Dendritic cell treated with granulocyte-macrophage colony-stimulating factor and Interleukin-4, amounts not matched to agents 40 ng/mL and 50 ng/mL, for 4 days (primary cell): ENCODE results near the gene DHX9.

ENCODE experiments used
- H3K27ac Mint-ChIP-seq: one replicate; pipeline ENCODE4 v1.8.0; 2022; ENCODE audit warnings: mild to moderate bottlenecking, mixed read lengths
- H3K27me3 Mint-ChIP-seq: one replicate; pipeline ENCODE4 v1.8.0; 2022; ENCODE audit warnings: mild to moderate bottlenecking, mixed read lengths
- H3K36me3 Mint-ChIP-seq: one replicate; pipeline ENCODE4 v1.8.0; 2022; ENCODE audit warnings: low read depth, mixed read lengths
- H3K4me1 Mint-ChIP-seq: one replicate; pipeline ENCODE4 v1.8.0; 2022; ENCODE audit warnings: low read depth, mixed read lengths
- H3K4me3 Mint-ChIP-seq: one replicate; pipeline ENCODE4 v1.8.0; 2022; ENCODE audit warnings: mild to moderate bottlenecking, moderate library complexity, mixed read lengths
- H3K9me3 Mint-ChIP-seq: one replicate; pipeline ENCODE4 v1.8.0; 2022; ENCODE audit warnings: mixed read lengths
- intact Hi-C: fragments of 100-400 bp; cut with micrococcal nuclease; formaldehyde crosslinking; loops from one replicate; pipeline ENCODE4 v1.15.0; 2022

DHX9 gene

GRCh38 chr1:182839209-182840066, at the start of gene DHX9:
TSS of gene DHX9 (plus strand) at chr1:182839347. CDS start at chr1:182842567, 3,220 bp downstream.
- Mint-ChIP-seq H3K4me1 (peaks cover 32% of the 10 kb centered on the region), H3K27ac (peak within 1 kb of the TSS; percentile 88), H3K27me3 (no peaks in the 10 kb centered on the region), H3K4me3 (peak within 1 kb of the TSS; percentile 89), H3K9me3 (no peaks in the 10 kb centered on the region), H3K36me3 (peaks cover 60% of the 10 kb centered on the region)
- intact Hi-C loops, result loop anchor here (5.0 kb wide), 1 partner anchor 42 kb away; no protein-coding TSS in a partner anchor

DNA sequence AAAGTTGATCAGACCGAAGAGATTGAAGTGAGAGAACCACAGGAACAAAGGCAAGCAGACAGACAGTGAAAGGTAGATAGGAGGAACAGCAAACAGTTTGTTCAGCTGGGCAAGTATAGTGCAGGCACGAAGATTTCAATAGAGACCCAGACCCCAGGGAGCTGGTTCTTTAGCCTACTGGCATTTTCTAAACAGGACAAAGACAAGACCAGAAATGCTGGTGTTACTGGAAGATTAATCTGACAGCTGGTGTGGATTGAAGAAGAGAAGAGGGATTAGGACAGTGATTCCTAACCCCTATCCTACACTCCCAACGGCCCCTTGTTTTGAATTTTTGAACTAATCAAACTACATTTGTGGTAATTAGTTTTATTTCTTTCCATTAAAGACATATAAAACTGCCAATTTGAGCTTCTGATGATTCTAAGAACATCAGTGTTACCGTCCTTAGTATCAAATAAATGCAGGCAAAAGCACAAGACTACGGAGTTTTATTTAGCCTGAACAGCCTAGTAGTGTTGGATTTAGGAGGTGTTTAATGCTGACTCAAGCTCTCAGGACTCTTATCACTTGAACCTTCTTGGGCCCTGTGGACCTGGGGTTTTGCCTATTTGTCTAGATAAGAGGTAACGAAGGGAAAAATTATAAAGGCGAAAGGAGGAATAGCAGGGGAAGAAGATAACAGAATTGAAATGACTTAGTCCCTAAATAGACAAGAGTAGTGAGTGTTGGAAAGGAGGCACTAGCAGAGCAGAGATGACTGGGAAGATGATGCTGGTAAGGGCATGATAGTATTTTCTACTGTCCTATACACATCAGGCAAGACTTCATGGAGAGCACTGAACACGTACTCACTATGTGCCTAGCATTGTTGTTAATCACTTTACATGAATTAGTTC, 47.6 kb upstream of the DHX9 start:
- Mint-ChIP-seq H3K36me3 (peaks cover 70% of the 10 kb centered on the region), H3K27ac (peak overlapping the region; percentile 93), H3K4me3 (peak overlapping the region; percentile 98), H3K9me3 (no peaks in the 10 kb centered on the region), H3K4me1 (peaks cover 53% of the 10 kb centered on the region), H3K27me3 (peaks cover 10% of the 10 kb centered on the region)
- intact Hi-C loops, result no loop called here

GRCh38 chr1:182794091-182794490, 45.1 kb upstream of the DHX9 start:
- Mint-ChIP-seq H3K9me3 (no peaks in the 10 kb centered on the region), H3K4me1 (peaks cover 54% of the 10 kb centered on the region), H3K36me3 (peaks cover 93% of the 10 kb centered on the region), H3K27ac (peak overlapping the region; percentile 78), H3K4me3 (peak overlapping the region; percentile 17), H3K27me3 (no peaks in the 10 kb centered on the region)
- intact Hi-C loops, result no loop called here

DNA sequence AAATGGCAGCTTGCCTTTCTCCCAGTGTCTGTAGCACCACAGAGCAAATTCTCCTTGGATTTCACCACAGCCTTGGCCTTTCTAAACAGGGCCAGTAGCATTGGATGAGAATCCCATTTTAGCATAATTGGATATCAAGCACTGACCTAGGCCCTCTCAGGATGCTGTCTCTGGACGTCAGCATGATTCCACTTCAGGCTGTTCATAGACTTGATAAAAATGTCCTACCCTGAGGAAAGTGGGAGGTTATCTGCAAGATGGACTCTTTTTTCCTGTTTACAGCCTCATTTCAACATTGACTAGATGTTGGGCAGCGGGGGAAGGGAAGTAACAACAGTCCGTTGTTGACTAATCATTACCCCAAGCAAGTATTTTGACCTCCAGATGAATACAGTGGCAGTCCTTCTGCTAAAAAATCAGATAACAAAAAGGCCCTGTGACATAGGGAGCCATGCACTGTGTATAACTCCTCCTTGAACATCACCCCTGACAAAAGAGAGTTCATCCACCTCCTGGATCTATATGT, 44.4 kb upstream of the DHX9 start:
- Mint-ChIP-seq H3K36me3 (peaks cover 93% of the 10 kb centered on the region), H3K9me3 (no peaks in the 10 kb centered on the region), H3K4me3 (no peak overlapping the region), H3K27ac (peak overlapping the region; percentile 78), H3K4me1 (peaks cover 51% of the 10 kb centered on the region), H3K27me3 (no peaks in the 10 kb centered on the region)
- intact Hi-C loops, result loop anchor here (5.0 kb wide), 1 partner anchor 43 kb away; the partner anchor contains the start of gene DHX9

- peaks cover 46% of the 10 kb centered on the region for H3K4me1 Mint-ChIP-seq
- no peak overlapping the region for H3K4me3 Mint-ChIP-seq
- no peaks in the 10 kb centered on the region for H3K27me3 Mint-ChIP-seq
- intact Hi-C loops, result loop anchor here (5.0 kb wide), 1 partner anchor 42 kb away; the partner anchor contains the start of gene DHX9
- peak overlapping the region; percentile 78 for H3K27ac Mint-ChIP-seq
- H3K36me3 Mint-ChIP-seq, result peaks cover 93% of the 10 kb centered on the region
- H3K9me3 Mint-ChIP-seq, result no peaks in the 10 kb centered on the region
Observed at GRCh38 chr1:182795563-182796228, 43.5 kb upstream of the DHX9 start.

DNA sequence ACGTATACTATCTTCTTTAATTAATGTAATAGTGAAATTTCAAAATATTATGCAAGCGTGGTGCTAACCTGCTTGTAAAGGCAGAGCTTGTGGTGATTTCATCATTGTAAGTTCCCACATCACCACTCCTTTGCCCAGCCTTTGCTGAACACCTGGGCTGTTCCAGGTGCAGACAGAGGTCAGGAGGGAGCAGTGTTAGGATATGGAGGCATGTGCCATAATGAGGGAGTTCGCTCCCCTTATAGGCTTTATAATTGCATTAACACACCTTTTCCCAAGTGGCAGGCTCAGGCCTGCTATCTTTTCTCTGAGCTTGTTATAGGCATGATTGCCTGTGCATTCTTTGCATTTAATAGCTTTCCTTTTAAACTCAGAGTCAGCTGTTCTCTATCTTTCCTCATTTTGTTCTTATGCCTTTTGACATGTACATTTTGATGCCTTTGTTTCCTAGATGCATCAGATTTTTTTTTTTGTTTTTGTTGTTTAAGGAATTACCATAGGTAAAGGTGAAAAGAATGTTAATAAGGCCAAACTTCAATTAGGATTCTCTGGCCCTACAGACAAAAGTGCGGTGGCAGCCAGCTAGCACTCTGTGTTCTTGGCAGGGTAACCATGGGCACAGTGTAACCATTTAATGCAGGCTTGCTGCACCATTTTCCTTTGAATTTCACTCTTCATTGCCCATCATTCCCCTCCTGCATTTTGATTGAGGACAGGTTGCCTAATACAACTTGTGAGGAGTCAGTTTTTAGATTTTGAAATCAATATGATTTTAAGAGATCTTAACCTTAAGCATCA, 36.9 kb upstream of the DHX9 start:
- H3K27ac Mint-ChIP-seq, result no peak overlapping the region
- intact Hi-C loops, result no loop called here
- H3K4me1 Mint-ChIP-seq, result peaks cover 9% of the 10 kb centered on the region
- H3K4me3 Mint-ChIP-seq, result no peak overlapping the region
- H3K36me3 Mint-ChIP-seq, result peaks cover 99% of the 10 kb centered on the region
- H3K9me3 Mint-ChIP-seq, result no peaks in the 10 kb centered on the region
- no peaks in the 10 kb centered on the region for H3K27me3 Mint-ChIP-seq

DNA sequence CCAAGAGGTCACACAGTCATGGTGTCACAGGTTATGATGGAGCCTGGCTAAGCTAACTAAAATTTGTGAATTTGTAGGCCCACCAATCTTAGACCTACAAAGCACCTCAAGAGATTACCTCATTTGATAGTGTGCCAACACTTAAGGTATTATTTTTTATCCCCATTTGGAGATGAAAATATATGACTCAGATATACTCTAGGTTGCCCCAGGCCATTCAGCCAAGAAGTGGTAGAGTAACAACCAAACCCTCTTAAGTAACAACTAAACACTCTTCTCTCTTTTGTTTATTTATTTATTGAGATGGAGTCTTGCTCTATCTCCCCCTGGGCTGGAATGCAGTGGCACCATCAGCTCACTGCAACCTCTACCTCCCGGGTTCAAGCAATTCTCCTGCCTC, 35.3 kb upstream of the DHX9 start:
- peak overlapping the region; percentile 27 for H3K27ac Mint-ChIP-seq
- no peak overlapping the region for H3K4me3 Mint-ChIP-seq
- no peaks in the 10 kb centered on the region for H3K27me3 Mint-ChIP-seq
- intact Hi-C loops, result no loop called here
- H3K36me3 Mint-ChIP-seq, result peaks cover 99% of the 10 kb centered on the region
- no peaks in the 10 kb centered on the region for H3K9me3 Mint-ChIP-seq
- peaks cover 10% of the 10 kb centered on the region for H3K4me1 Mint-ChIP-seq

- H3K4me1 Mint-ChIP-seq, result peaks cover 23% of the 10 kb centered on the region
- H3K36me3 Mint-ChIP-seq, result peaks cover 99% of the 10 kb centered on the region
- peak overlapping the region; percentile 27 for H3K27ac Mint-ChIP-seq
- H3K4me3 Mint-ChIP-seq, result no peak overlapping the region
- intact Hi-C loops, result no loop called here
- H3K9me3 Mint-ChIP-seq, result no peaks in the 10 kb centered on the region
- H3K27me3 Mint-ChIP-seq, result no peaks in the 10 kb centered on the region
Observed at GRCh38 chr1:182806015-182806678, 33.0 kb upstream of the DHX9 start.

DNA sequence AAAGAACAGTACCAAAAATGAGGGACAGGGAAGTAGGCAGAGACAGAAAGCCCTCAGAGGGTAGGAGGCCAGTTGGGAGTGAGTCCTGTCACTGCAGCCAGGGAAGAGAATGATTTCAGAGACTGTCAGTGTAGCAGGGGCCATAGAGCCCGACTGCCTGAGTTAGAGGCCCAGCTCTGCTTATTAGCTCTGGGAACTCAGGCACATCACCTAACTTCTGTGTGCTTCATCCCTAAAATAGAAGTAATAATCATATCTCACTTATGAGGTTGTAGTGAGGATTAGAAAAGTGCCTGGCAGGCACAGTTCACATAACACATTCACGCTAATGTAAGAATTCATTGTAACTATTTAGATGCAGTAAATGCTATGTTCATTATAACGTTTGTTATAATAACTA, 31.2 kb upstream of the DHX9 start:
- H3K4me3 Mint-ChIP-seq, result no peak overlapping the region
- intact Hi-C loops, result no loop called here
- no peaks in the 10 kb centered on the region for H3K27me3 Mint-ChIP-seq
- H3K4me1 Mint-ChIP-seq, result peaks cover 23% of the 10 kb centered on the region
- peak overlapping the region; percentile 19 for H3K27ac Mint-ChIP-seq
- H3K9me3 Mint-ChIP-seq, result no peaks in the 10 kb centered on the region
- H3K36me3 Mint-ChIP-seq, result peaks cover 100% of the 10 kb centered on the region

DNA sequence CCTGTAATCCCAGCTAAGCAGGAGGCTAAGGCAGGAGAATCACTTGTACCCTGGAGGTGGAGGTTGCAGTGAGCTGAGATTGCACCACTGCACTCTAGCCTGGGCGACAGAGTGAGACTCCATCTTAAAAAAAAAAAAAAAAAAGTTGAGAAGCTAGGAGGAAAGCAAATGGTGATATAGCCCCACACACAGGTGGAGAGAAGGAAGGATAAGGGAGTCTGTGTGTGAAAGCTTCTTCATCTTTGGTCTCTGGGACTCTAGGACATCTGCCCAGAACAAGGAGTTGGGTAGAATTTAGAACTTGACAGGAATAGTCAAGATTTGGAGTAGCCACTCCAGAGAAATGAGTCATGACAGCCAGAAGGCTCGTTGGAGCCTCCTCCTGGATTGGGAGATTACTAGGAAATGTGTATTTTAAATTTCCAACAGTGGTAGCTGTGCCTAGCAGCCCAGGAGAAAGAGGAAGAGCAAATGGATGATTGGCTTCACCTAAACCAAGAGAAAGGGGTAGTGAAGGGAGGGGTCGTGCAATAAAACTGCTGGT, 29.7 kb upstream of the DHX9 start:
- no peak overlapping the region for H3K4me3 Mint-ChIP-seq
- H3K27ac Mint-ChIP-seq, result peak overlapping the region; percentile 24
- intact Hi-C loops, result no loop called here
- H3K27me3 Mint-ChIP-seq, result no peaks in the 10 kb centered on the region
- H3K4me1 Mint-ChIP-seq, result peaks cover 23% of the 10 kb centered on the region
- no peaks in the 10 kb centered on the region for H3K9me3 Mint-ChIP-seq
- H3K36me3 Mint-ChIP-seq, result peaks cover 100% of the 10 kb centered on the region

DNA sequence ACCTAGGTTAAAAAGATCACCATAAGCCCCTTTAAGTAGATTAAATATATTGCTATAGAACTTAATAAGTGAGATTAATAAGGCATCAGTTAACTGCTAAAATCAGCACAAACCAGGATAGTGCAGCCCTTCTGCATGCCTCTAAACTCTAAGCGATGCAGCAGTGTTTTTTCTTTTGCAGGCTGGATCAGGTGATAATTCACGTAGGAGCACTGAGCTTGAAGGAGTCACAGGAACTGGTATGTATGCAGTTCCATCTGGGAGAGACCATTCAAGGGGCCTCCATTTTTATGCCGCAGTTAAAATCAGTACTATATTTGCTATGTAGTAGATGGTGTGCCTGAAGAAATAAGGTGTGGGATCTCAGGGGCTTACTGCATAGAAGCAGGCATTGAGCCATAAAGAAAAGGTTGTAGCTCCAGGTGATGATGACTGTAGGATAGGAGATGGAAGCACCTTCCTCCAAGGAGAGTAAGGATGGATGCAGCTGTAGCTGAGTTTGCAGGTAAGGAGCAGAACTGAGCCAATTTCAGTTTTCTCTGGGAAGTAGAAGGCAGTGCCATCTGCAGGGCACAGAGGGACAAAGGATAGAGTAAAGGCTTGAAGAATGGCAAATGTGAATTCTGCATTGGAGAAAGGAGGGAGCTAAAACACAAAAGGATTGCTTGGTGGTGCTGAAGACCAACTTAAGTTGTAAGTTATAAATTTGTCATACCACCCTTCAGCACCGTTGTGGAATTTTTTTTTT, 27.0 kb upstream of the DHX9 start:
- intact Hi-C loops, result no loop called here
- peaks cover 99% of the 10 kb centered on the region for H3K36me3 Mint-ChIP-seq
- H3K9me3 Mint-ChIP-seq, result no peaks in the 10 kb centered on the region
- no peak overlapping the region for H3K4me3 Mint-ChIP-seq
- H3K4me1 Mint-ChIP-seq, result peaks cover 20% of the 10 kb centered on the region
- no peaks in the 10 kb centered on the region for H3K27me3 Mint-ChIP-seq
- no peak overlapping the region for H3K27ac Mint-ChIP-seq

DNA sequence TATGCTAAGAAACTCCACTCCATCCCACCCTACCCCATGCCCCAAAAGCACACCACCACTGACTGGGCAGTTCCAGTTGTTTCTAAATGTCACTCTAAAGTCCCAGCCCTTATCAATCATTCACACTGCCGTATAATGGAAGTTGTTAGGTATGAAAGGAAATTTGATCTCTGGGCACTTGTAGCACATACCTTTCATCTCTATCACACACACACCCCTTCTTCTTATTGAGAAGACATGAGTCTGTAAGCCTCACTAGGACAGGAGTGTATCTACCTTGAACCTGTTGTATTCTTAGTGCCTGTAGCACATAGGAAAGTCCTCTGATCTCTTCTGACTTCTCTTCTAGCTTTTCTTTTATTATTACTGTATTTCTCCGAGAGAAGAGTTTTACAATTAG, 22.3 kb upstream of the DHX9 start:
- Mint-ChIP-seq H3K4me3 (no peak overlapping the region), H3K4me1 (peaks cover 4% of the 10 kb centered on the region), H3K36me3 (peaks cover 96% of the 10 kb centered on the region), H3K9me3 (no peaks in the 10 kb centered on the region), H3K27ac (no peak overlapping the region), H3K27me3 (no peaks in the 10 kb centered on the region)
- intact Hi-C loops, result loop anchor here (5.0 kb wide), 1 partner anchor 55 kb away; no protein-coding TSS in a partner anchor
